Caco-2 (cell line): ENCODE results near the gene NPB. TPM values are rescaled to one million over a fixed set of nuclear protein-coding genes. Genes with fewer than 3 reads are reported as not detected.

Source experiments
- BruUV-seq: library from RNA; stranded (reverse); fragments of 400-500 nt; replicated peaks from 2 replicates; lab custom pipeline; 2021; lab: Mats Ljungman, UMichigan
- CTCF ChIA-PET: fragments of 300-600 bp; sonication (Branson Sonifier 250); formaldehyde crosslinking; loops from one replicate; lab custom pipeline; 2022; ENCODE audit warnings: antibody characterized with exemption; lab: Charles Lee
- POLR2A ChIA-PET: fragments of 300-600 bp; sonication (Branson Sonifier 250); formaldehyde crosslinking; loops from one replicate; lab custom pipeline; 2022; ENCODE audit warnings: antibody characterized with exemption; lab: Charles Lee
- DNase-seq, 2 experiments: peaks; one replicate each; pipeline versions ENCODE4 v3.0.0 to v3.0.0-alpha.2; 2020 to 2022
- H3K27me3 ChIP-seq: replicated peaks from 2 replicates; pipeline ENCODE4 v1.6.0; 2011; ENCODE audit warnings: low read length; ENCODE audit not compliant: control insufficient read depth, insufficient read depth
- H3K36me3 ChIP-seq: 2 replicates; pipeline ENCODE4 v1.5.1; 2011; ENCODE audit warnings: low read length; ENCODE audit not compliant: control insufficient read depth, insufficient read depth
- H3K4me1 ChIP-seq: fragments of 250-450 bp; sonication (Bioruptor Pico); 2 replicates; pipeline ENCODE4 v1.5.1; 2020; ENCODE audit warnings: mild to moderate bottlenecking
- H3K4me3 ChIP-seq: 2 replicates; pipeline ENCODE4 v1.5.1; 2011; ENCODE audit warnings: low read depth, mild to moderate bottlenecking, control low read depth, low read length
- H3K9me3 ChIP-seq: fragments of 250-450 bp; sonication (Bioruptor Pico); 2 replicates; pipeline ENCODE4 v1.5.1; 2020; ENCODE audit warnings: mild to moderate bottlenecking, moderate library complexity
- H3K27ac Mint-ChIP-seq: one replicate; pipeline ENCODE4 v1.8.0; 2022; ENCODE audit warnings: mixed read lengths; ENCODE audit not compliant: unreplicated experiment
- H3K27me3 Mint-ChIP-seq: one replicate; pipeline ENCODE4 v1.8.0; 2022; ENCODE audit warnings: mixed read lengths; ENCODE audit not compliant: insufficient read depth, unreplicated experiment
- H3K36me3 Mint-ChIP-seq: one replicate; pipeline ENCODE4 v1.8.0; 2022; ENCODE audit warnings: mild to moderate bottlenecking, mixed read lengths; ENCODE audit not compliant: insufficient read depth, unreplicated experiment
- H3K4me1 Mint-ChIP-seq: one replicate; pipeline ENCODE4 v1.8.0; 2022; ENCODE audit warnings: low read depth, mixed read lengths; ENCODE audit not compliant: unreplicated experiment
- H3K4me3 Mint-ChIP-seq: one replicate; pipeline ENCODE4 v1.8.0; 2022; ENCODE audit warnings: mild to moderate bottlenecking, moderate library complexity, mixed read lengths; ENCODE audit not compliant: unreplicated experiment
- H3K9me3 Mint-ChIP-seq: one replicate; pipeline ENCODE4 v1.8.0; 2022; ENCODE audit warnings: mixed read lengths; ENCODE audit not compliant: unreplicated experiment
- CTCF ChIP-seq, 2 experiments: fragments of 200-600 bp in 1 of 2; IDR thresholded peaks; 1 replicate in 1 of 2; 2 replicates in 1 of 2; pipeline versions ENCODE4 v1.5.1 to v1.8.0; 2011 to 2022; ENCODE audit warnings: antibody characterized with exemption in 1 of 2, control low read depth in 1 of 2, inconsistent platforms in 1 of 2, low read depth in 1 of 2, low read length in 1 of 2, mild to moderate bottlenecking in 1 of 2, moderate library complexity in 1 of 2; ENCODE audit not compliant: insufficient read depth in 1 of 2, severe bottlenecking in 1 of 2, unreplicated experiment in 1 of 2
- intact Hi-C: fragments of 100-400 bp; cut with micrococcal nuclease; formaldehyde crosslinking; loops from one replicate; pipeline ENCODE4 v1.10.0; 2022; ENCODE audit not compliant: unreplicated experiment
- total RNA-seq: library from RNA; stranded (reverse); gene quantifications from 2 replicates; pipeline ENCODE4 v1.2.3, GENCODE V29; 2022

Gene NPB
- total RNA-seq, 1 experiment from 2014 or later, result 0.68 TPM

GRCh38 chr17:81931557-81932332 lies 29.7 kb downstream of the NPB start:
- Mint-ChIP-seq H3K4me3 (peak overlapping the region; percentile 31), H3K36me3 (peaks cover 48% of the 10 kb centered on the region), H3K9me3 (no peaks in the 10 kb centered on the region), H3K4me1 (peaks cover 7% of the 10 kb centered on the region), H3K27ac (peak overlapping the region; percentile 33), H3K27me3 (no peaks in the 10 kb centered on the region)
- TF ChIP-seq CTCF (IDR thresholded peaks at IDR 0.05; ENCODE audit: insufficient read depth in 1 of 2, low read depth in 1 of 2, low read length in 1 of 2, severe bottlenecking in 1 of 2, unreplicated experiment in 1 of 2), result no peak
- ChIA-PET POLR2A (no interaction called here), CTCF (no interaction called here)
- Histone ChIP-seq H3K36me3 (peaks cover 3% of the 10 kb centered on the region; the same call in 1 of the 2 replicates), H3K27me3 (no peaks in the 10 kb centered on the region), H3K9me3 (no peaks in the 10 kb centered on the region), H3K4me3 (no peak overlapping the region), H3K4me1 (no peaks in the 10 kb centered on the region; the same call in 1 of the 2 replicates)
- BruUV-seq, result no TSS peak
- no peak for DNase-seq
- intact Hi-C loops, result no loop called here

GRCh38 chr17:81932333-81932983 lies 30.4 kb downstream of the NPB start:
- peaks cover 7% of the 10 kb centered on the region for H3K4me1 Mint-ChIP-seq
- no peaks in the 10 kb centered on the region for H3K27me3 ChIP-seq
- peaks cover 3% of the 10 kb centered on the region; the same call in 1 of the 2 replicates for H3K36me3 ChIP-seq
- DNase-seq, result no peak
- no peaks in the 10 kb centered on the region; the same call in 1 of the 2 replicates for H3K4me1 ChIP-seq
- BruUV-seq, result TSS peak; percentile 19
- no peaks in the 10 kb centered on the region for H3K9me3 ChIP-seq
- peak overlapping the region; percentile 35 for H3K4me3 Mint-ChIP-seq
- TF ChIP-seq CTCF (IDR thresholded peaks at IDR 0.05; ENCODE audit: insufficient read depth in 1 of 2, low read depth in 1 of 2, low read length in 1 of 2, severe bottlenecking in 1 of 2, unreplicated experiment in 1 of 2), result no peak
- no peaks in the 10 kb centered on the region for H3K9me3 Mint-ChIP-seq
- ChIA-PET CTCF (interaction anchor here (1.1 kb wide), 1 partner anchor 22 kb away, joined by 3 read pairs; no protein-coding TSS in a partner anchor), POLR2A (no interaction called here)
- intact Hi-C loops, result no loop called here
- H3K27ac Mint-ChIP-seq, result peak overlapping the region; percentile 33
- H3K4me3 ChIP-seq, result no peak overlapping the region
- H3K36me3 Mint-ChIP-seq, result peaks cover 53% of the 10 kb centered on the region
- H3K27me3 Mint-ChIP-seq, result no peaks in the 10 kb centered on the region

- intact Hi-C loops, result no loop called here
- Histone ChIP-seq H3K4me3 (no peak overlapping the region), H3K36me3 (peaks cover 3% of the 10 kb centered on the region; the same call in 1 of the 2 replicates), H3K4me1 (no peaks in the 10 kb centered on the region; the same call in 1 of the 2 replicates), H3K9me3 (no peaks in the 10 kb centered on the region), H3K27me3 (no peaks in the 10 kb centered on the region)
- Mint-ChIP-seq H3K27ac (peak overlapping the region; percentile 1), H3K9me3 (no peaks in the 10 kb centered on the region), H3K4me1 (peaks cover 12% of the 10 kb centered on the region), H3K27me3 (no peaks in the 10 kb centered on the region), H3K4me3 (peak overlapping the region; percentile 35), H3K36me3 (peaks cover 61% of the 10 kb centered on the region)
- CTCF ChIA-PET, result interaction anchor here (1.1 kb wide), 1 partner anchor 21 kb away, joined by 3 read pairs; no protein-coding TSS in a partner anchor
- TF ChIP-seq CTCF (IDR thresholded peaks at IDR 0.05; ENCODE audit: insufficient read depth in 1 of 2, low read depth in 1 of 2, low read length in 1 of 2, severe bottlenecking in 1 of 2, unreplicated experiment in 1 of 2), result no peak
- no peak for DNase-seq
- POLR2A ChIA-PET, result no interaction called here
- BruUV-seq, result no TSS peak
Measured at GRCh38 chr17:81933178-81933699, 31.2 kb downstream of the NPB start.
